GM23248 (cell line): ENCODE data around the gene SHANK2. TPM values are rescaled to one million over a fixed set of nuclear protein-coding genes. Genes with fewer than 3 reads are reported as not detected.

ENCODE experiments used
- DNase-seq: peaks from one replicate; pipeline ENCODE4 v3.0.0-alpha.2; 2015
- H2AFZ ChIP-seq: fragments of 200-600 bp; sonication (generic); 2 replicates; pipeline ENCODE4 v1.6.1; 2016; ENCODE audit warnings: antibody characterized with exemption
- H3F3A ChIP-seq: fragments of 200-600 bp; sonication (generic); 2 replicates; pipeline ENCODE4 v1.6.1; 2016; ENCODE audit warnings: mild to moderate bottlenecking, antibody characterized with exemption, mixed run types; ENCODE audit not compliant: insufficient read depth
- H3K27ac ChIP-seq: fragments of 200-600 bp; sonication (generic); 2 replicates; pipeline ENCODE4 v1.5.1; 2016; ENCODE audit warnings: mild to moderate bottlenecking
- H3K27me3 ChIP-seq: fragments of 200-600 bp; sonication (generic); replicated peaks from 2 replicates; pipeline ENCODE4 v1.6.1; 2016; ENCODE audit warnings: mild to moderate bottlenecking; ENCODE audit not compliant: insufficient read depth
- H3K36me3 ChIP-seq: fragments of 200-600 bp; sonication (generic); 2 replicates; pipeline ENCODE4 v1.6.1; 2016; ENCODE audit warnings: low read depth, mild to moderate bottlenecking
- H3K4me1 ChIP-seq: fragments of 200-600 bp; sonication (generic); 2 replicates; pipeline ENCODE4 v1.6.1; 2016; ENCODE audit warnings: mild to moderate bottlenecking; ENCODE audit not compliant: insufficient read depth
- H3K4me2 ChIP-seq: fragments of 200-600 bp; sonication (generic); one replicate; pipeline ENCODE4 v1.6.1; 2016; ENCODE audit warnings: mild to moderate bottlenecking; ENCODE audit not compliant: unreplicated experiment
- H3K4me3 ChIP-seq: fragments of 200-600 bp; sonication (generic); 2 replicates; pipeline ENCODE4 v1.5.1; 2016; ENCODE audit warnings: mild to moderate bottlenecking
- H3K79me2 ChIP-seq: fragments of 200-600 bp; sonication (generic); 2 replicates; pipeline ENCODE4 v1.6.1; 2016; ENCODE audit warnings: mild to moderate bottlenecking; ENCODE audit not compliant: insufficient read depth
- H3K9ac ChIP-seq: fragments of 200-600 bp; sonication (generic); 2 replicates; pipeline ENCODE4 v1.6.1; 2016; ENCODE audit warnings: mild to moderate bottlenecking
- H3K9me2 ChIP-seq: fragments of 200-600 bp; sonication (generic); 2 replicates; pipeline ENCODE4 v1.6.1; 2016; ENCODE audit warnings: mixed run types, mild to moderate bottlenecking, moderate library complexity; ENCODE audit not compliant: insufficient read depth
- H3K9me3 ChIP-seq: fragments of 200-600 bp; sonication (generic); one replicate; pipeline ENCODE4 v1.6.1; 2017; ENCODE audit warnings: low read depth
- H4K20me1 ChIP-seq: fragments of 200-600 bp; sonication (generic); 2 replicates; pipeline ENCODE4 v1.6.0; 2016; ENCODE audit not compliant: insufficient read depth
- EZH2 ChIP-seq: fragments of 200-600 bp; sonication (generic); IDR thresholded peaks from 2 replicates; pipeline ENCODE4 v1.6.1; 2018; ENCODE audit warnings: antibody characterized with exemption, mild to moderate bottlenecking; ENCODE audit not compliant: insufficient read depth, poor library complexity, severe bottlenecking
- EZH2phosphoT487 ChIP-seq: fragments of 200-600 bp; sonication (generic); IDR thresholded peaks from 2 replicates; pipeline ENCODE4 v1.6.1; 2018; ENCODE audit warnings: antibody characterized with exemption, moderate library complexity, mild to moderate bottlenecking, low read depth; ENCODE audit not compliant: insufficient read depth
- WGBS, 2 experiments: methylation state at CpG; one replicate each; pipeline ENCODE4 v1.1.6; 2015 to 2017; ENCODE audit warnings: low lambda C conversion rate in 2 of 2, low coverage in 1 of 2; ENCODE audit errors: missing lambda C conversion rate in 2 of 2; 5-methylcytosine and 5-hydroxymethylcytosine counted together
- in situ Hi-C: fragments of 300-500 bp; cut with MboI; formaldehyde crosslinking; loops from 2 replicates; pipeline ENCODE4 v1.15.0; 2020
- polyA plus RNA-seq: library from polyadenylated mRNA; unstranded; fragments of >200 nt; fragmentation: Nextera tagmentation; extraction: Ambion mirVana; gene quantifications from 2 replicates; pipeline ENCODE4 v1.2.1, GENCODE V29; 2016
- total RNA-seq: library from RNA; depleted of rRNA; stranded (reverse); fragments of >200 nt; shearing (Covaris generic); gene quantifications from 2 replicates; pipeline ENCODE4 v1.2.3, GENCODE V29; 2014

Gene SHANK2
- total and polyA plus RNA-seq, 2 experiments from 2014 or later = 0.22 to 0.30 TPM

DNA sequence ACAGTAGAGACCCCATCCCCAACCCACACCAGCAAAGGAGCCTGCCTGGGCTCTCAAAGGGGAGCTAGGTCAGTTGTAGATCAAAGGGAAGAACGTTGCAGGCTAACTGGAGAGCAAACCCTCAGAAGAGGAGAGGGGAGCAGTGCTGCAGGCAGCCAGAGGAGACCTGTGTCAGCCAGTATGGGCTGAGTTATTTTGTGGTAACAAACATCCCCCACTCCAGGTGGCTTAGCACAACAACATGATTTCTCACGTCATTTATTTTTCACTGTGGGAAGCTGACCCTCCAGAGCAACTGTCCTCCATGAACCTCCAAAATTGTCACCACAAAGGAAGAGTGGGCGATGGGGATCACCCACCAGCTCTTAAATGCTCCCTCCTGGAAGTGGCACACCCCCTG is 19.8 kb upstream of the SHANK2 start:
- 46 to 51% methylated on average over 3 of the region's 3 CpGs for WGBS, 2 experiments

GRCh38 chr11:71269603-71270511 is 17.5 kb upstream of the SHANK2 start:
- 68% methylated on average over 16 of the region's 16 CpGs for WGBS, 2 experiments
- Histone ChIP-seq H2AFZ (no peak overlapping the region), H3K4me2 (no peak overlapping the region), H3K9me3 (no peaks in the 10 kb centered on the region), H3K36me3 (no peaks in the 10 kb centered on the region), H3K4me3 (no peak overlapping the region), H3K4me1 (peaks cover 4% of the 10 kb centered on the region; the same call in 1 of the 2 replicates), H3K27ac (no peak overlapping the region), H3F3A (no peaks in the 10 kb centered on the region), H3K9me2 (no peaks in the 10 kb centered on the region), H3K27me3 (peaks cover 39% of the 10 kb centered on the region), H3K79me2 (no peaks in the 10 kb centered on the region), H3K9ac (no peak overlapping the region), H4K20me1 (no peaks in the 10 kb centered on the region)
- in situ Hi-C loops = no loop called here
- DNase-seq = no peak
- TF ChIP-seq EZH2 (no peak), EZH2phosphoT487 (no peak)

More for the DNA sequence above, 19.8 kb upstream of the SHANK2 start:
- no peaks in the 10 kb centered on the region for H3K36me3 ChIP-seq
- no peaks in the 10 kb centered on the region for H3K9me2 ChIP-seq
- no peaks in the 10 kb centered on the region for H3F3A ChIP-seq
- no peak overlapping the region for H2AFZ ChIP-seq
- no peak for DNase-seq
- no peak overlapping the region for H3K9ac ChIP-seq
- H3K4me3 ChIP-seq = no peak overlapping the region
- H3K27me3 ChIP-seq = peaks cover 27% of the 10 kb centered on the region
- no peak overlapping the region for H3K4me2 ChIP-seq
- no peak overlapping the region for H3K27ac ChIP-seq
- H3K9me3 ChIP-seq = no peaks in the 10 kb centered on the region
- in situ Hi-C loops = no loop called here
- H3K79me2 ChIP-seq = no peaks in the 10 kb centered on the region
- TF ChIP-seq EZH2phosphoT487 (no peak), EZH2 (no peak)
- H3K4me1 ChIP-seq = peaks cover 4% of the 10 kb centered on the region; the same call in 1 of the 2 replicates
- H4K20me1 ChIP-seq = no peaks in the 10 kb centered on the region

- Histone ChIP-seq H3K9me3 (no peaks in the 10 kb centered on the region), H3F3A (no peaks in the 10 kb centered on the region), H3K79me2 (no peaks in the 10 kb centered on the region), H3K9ac (no peak overlapping the region), H2AFZ (no peak overlapping the region), H3K27me3 (peaks cover 49% of the 10 kb centered on the region), H3K4me3 (no peak overlapping the region), H3K4me2 (no peak overlapping the region), H3K4me1 (peaks cover 4% of the 10 kb centered on the region; the same call in 1 of the 2 replicates), H3K36me3 (no peaks in the 10 kb centered on the region), H4K20me1 (no peaks in the 10 kb centered on the region), H3K9me2 (no peaks in the 10 kb centered on the region), H3K27ac (no peak overlapping the region)
- TF ChIP-seq EZH2 = no peak
- no peak for TF ChIP-seq EZH2phosphoT487
- no peak for DNase-seq
- WGBS, 2 experiments = 45 to 51% methylated on average over 8 to 11 of the region's 11 CpGs
- in situ Hi-C loops = no loop called here
Measured at GRCh38 chr11:71268706-71269321, 16.4 kb upstream of the SHANK2 start.

GRCh38 chr11:71267807-71268421 is 15.5 kb upstream of the SHANK2 start:
- no peak for DNase-seq
- H3K4me1 ChIP-seq = peaks cover 4% of the 10 kb centered on the region; the same call in 1 of the 2 replicates
- H3K27ac ChIP-seq = no peak overlapping the region
- no peak overlapping the region for H3K9ac ChIP-seq
- no peak overlapping the region for H3K4me3 ChIP-seq
- H2AFZ ChIP-seq = no peak overlapping the region
- H3K9me2 ChIP-seq = no peaks in the 10 kb centered on the region
- H3K9me3 ChIP-seq = no peaks in the 10 kb centered on the region
- no peaks in the 10 kb centered on the region for H3F3A ChIP-seq
- in situ Hi-C loops = no loop called here
- no peaks in the 10 kb centered on the region for H3K36me3 ChIP-seq
- 36 to 42% methylated on average over 15 of the region's 15 CpGs for WGBS, 2 experiments
- no peak overlapping the region for H3K4me2 ChIP-seq
- no peak for TF ChIP-seq EZH2phosphoT487
- TF ChIP-seq EZH2 = no peak
- peaks cover 53% of the 10 kb centered on the region for H3K27me3 ChIP-seq
- no peaks in the 10 kb centered on the region for H4K20me1 ChIP-seq
- H3K79me2 ChIP-seq = no peaks in the 10 kb centered on the region
